Stimulated activated CD4-positive, alpha-beta T cell treated with anti-CD3 and anti-CD28 coated beads, Interleukin-4, amount 100 ng/mL, for 1 hour (primary cell): ENCODE measurements around the gene SRGN.
A peak's percentile ranks its signal among the peaks of the same experiment; 100 is the strongest.
"Not testable (repeated sequence)": the region's sequence is repeated elsewhere in the genome, so short reads cannot be mapped to it uniquely, and the experiment has no call there.

ENCODE experiments used
- DNase-seq: peaks from one replicate; pipeline ENCODE4 v3.0.0-alpha.2; 2020

The SRGN gene

GRCh38 chr10:69087590-69088470 is at the start of gene SRGN:
Gene SRGN (plus strand): TSS chr10:69088103. CDS start chr10:69088158, 55 bp downstream.
- DNase-seq: peak; percentile 55

- DNase-seq: not testable (repeated sequence)
Measured at GRCh38 chr10:69040904-69041303, 47.0 kb upstream of the SRGN start.

GRCh38 chr10:69042417-69042816 is 45.5 kb upstream of the SRGN start:
- no peak for DNase-seq

- DNase-seq: no peak
Measured at GRCh38 chr10:69042838-69043237, 45.1 kb upstream of the SRGN start.

GRCh38 chr10:69043931-69044531 is 43.9 kb upstream of the SRGN start:
- no peak for DNase-seq

GRCh38 chr10:69044546-69044945 is 43.4 kb upstream of the SRGN start:
- DNase-seq: no peak

GRCh38 chr10:69045441-69046300 is 42.2 kb upstream of the SRGN start:
- no peak for DNase-seq

- no peak for DNase-seq
Measured at GRCh38 chr10:69047111-69047832, 40.6 kb upstream of the SRGN start.

- DNase-seq: no peak
Measured at GRCh38 chr10:69048103-69048502, 39.8 kb upstream of the SRGN start.

- DNase-seq: no peak
Measured at GRCh38 chr10:69049566-69049961, 38.3 kb upstream of the SRGN start.

GRCh38 chr10:69051303-69051702 is 36.6 kb upstream of the SRGN start:
- no peak for DNase-seq

- no peak for DNase-seq
Measured at GRCh38 chr10:69051710-69052487, 36.0 kb upstream of the SRGN start.

GRCh38 chr10:69052736-69053135 is 35.2 kb upstream of the SRGN start:
- no peak for DNase-seq

GRCh38 chr10:69055241-69055640 is 32.7 kb upstream of the SRGN start:
- DNase-seq: no peak

GRCh38 chr10:69056129-69056528 is 31.8 kb upstream of the SRGN start:
- no peak for DNase-seq

- DNase-seq: no peak
Measured at GRCh38 chr10:69056536-69057260, 31.2 kb upstream of the SRGN start.

- DNase-seq: no peak
Measured at GRCh38 chr10:69057261-69057950, 30.5 kb upstream of the SRGN start.

GRCh38 chr10:69057951-69058297 is 30.0 kb upstream of the SRGN start:
- no peak for DNase-seq

GRCh38 chr10:69060127-69060798 is 27.6 kb upstream of the SRGN start:
- no peak for DNase-seq
